Fibroblast of pulmonary artery (primary cell): ENCODE data around the gene PHIP.
"Not testable (repeated sequence)": the region's sequence is repeated elsewhere in the genome, so short reads cannot be mapped to it uniquely, and the experiment has no call there.

Experiments used
- DNase-seq: peaks from one replicate; pipeline ENCODE4 v3.0.0-alpha.2; 2010; ENCODE audit warnings: low read depth
- H3K4me3 ChIP-seq: replicated peaks from 2 replicates; pipeline ENCODE4 v1.5.1; 2011; ENCODE audit warnings: low read depth, mild to moderate bottlenecking, control low read depth, low read length, moderate library complexity
- TF ChIP-seq, protein P1 (sequence below): IDR thresholded peaks from 2 replicates; pipeline ENCODE4 v1.5.1; 2011; ENCODE audit warnings: mild to moderate bottlenecking, control low read depth, low read length, inconsistent platforms; ENCODE audit errors: missing control alignments

PHIP gene

DNA sequence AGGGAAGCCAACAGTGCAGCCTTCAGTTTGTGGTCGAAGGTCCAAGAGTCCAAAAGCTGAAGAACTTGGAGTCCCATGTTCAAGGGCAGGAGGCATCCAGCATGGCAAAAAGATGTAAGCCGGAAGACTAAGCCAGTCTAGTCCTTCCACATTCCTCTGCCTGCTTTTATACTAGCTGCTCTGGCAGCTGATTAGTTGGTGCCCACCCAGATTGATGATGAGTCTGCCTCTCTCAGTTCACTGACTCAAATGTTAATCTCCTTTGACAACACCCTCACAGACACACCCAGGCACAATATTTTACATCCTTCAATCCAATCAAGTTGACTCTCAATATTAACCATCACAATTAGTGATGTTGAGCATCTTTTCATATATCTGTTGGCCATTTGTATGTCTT lies 23.1 kb upstream of the PHIP start:
- TF ChIP-seq, protein P1, sequence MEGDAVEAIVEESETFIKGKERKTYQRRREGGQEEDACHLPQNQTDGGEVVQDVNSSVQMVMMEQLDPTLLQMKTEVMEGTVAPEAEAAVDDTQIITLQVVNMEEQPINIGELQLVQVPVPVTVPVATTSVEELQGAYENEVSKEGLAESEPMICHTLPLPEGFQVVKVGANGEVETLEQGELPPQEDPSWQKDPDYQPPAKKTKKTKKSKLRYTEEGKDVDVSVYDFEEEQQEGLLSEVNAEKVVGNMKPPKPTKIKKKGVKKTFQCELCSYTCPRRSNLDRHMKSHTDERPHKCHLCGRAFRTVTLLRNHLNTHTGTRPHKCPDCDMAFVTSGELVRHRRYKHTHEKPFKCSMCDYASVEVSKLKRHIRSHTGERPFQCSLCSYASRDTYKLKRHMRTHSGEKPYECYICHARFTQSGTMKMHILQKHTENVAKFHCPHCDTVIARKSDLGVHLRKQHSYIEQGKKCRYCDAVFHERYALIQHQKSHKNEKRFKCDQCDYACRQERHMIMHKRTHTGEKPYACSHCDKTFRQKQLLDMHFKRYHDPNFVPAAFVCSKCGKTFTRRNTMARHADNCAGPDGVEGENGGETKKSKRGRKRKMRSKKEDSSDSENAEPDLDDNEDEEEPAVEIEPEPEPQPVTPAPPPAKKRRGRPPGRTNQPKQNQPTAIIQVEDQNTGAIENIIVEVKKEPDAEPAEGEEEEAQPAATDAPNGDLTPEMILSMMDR, result no peak
- no peak for DNase-seq
- no peak overlapping the region for H3K4me3 ChIP-seq

DNA sequence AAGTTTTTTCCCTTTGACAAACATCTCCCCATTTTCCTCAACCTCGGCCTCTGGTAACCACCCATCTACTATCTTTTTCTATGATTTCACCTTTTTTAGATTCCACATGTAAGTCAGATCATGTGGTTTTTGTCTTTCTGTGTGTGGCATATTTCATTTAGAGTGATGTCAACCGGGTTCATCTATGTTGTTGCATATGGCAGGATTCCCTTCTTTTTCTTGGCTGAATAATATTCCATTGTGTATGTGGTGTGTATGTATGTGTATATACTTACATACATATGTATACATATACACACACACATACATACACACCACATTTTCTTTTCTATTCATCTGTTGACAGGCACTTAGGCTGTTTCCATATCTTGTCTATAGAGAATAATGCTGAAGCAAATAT lies 22.2 kb upstream of the PHIP start:
- TF ChIP-seq, protein P1, result no peak
- H3K4me3 ChIP-seq, result no peak overlapping the region
- DNase-seq, result no peak

DNA sequence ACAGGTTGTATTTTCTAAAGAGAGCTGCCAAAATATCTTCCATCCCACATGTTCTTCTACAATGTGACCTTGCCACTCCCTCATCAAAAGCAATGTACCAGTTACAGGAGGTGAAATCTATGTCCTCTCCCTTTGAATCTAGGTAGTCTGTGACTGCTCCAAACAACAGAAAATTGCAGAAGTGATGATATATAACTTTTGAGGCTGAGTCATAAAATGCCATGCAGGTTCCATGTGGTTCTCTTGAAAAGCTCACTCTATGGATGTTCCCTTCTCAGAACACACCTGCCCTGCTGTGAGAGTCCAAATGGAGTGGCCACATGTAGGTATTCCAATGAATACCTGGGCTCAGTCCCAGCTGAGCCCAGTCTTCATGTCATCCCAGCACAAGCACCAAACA lies 16.9 kb upstream of the PHIP start:
- H3K4me3 ChIP-seq, result no peak overlapping the region
- DNase-seq, result no peak
- TF ChIP-seq, protein P1, result no peak

DNA sequence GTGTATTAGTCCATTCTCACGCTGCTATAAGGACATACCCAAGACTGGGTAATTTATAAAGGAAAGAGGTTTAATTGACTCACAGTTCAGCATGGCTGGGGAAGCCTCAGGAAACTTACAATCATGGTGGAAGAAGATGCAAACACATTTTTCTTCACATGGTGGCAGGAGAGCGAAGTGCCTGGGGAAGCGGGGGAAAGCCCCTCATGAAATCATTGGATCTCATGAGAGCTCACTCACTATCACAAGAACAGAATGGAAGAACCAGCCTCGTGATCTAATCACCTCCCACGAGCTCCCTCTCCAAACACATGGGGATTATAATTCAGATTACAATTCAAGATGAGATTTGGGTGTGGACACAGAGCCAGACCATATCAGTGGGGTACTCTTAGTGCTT lies 13.7 kb upstream of the PHIP start:
- DNase-seq, H3K4me3 ChIP-seq: not testable (repeated sequence)

DNA sequence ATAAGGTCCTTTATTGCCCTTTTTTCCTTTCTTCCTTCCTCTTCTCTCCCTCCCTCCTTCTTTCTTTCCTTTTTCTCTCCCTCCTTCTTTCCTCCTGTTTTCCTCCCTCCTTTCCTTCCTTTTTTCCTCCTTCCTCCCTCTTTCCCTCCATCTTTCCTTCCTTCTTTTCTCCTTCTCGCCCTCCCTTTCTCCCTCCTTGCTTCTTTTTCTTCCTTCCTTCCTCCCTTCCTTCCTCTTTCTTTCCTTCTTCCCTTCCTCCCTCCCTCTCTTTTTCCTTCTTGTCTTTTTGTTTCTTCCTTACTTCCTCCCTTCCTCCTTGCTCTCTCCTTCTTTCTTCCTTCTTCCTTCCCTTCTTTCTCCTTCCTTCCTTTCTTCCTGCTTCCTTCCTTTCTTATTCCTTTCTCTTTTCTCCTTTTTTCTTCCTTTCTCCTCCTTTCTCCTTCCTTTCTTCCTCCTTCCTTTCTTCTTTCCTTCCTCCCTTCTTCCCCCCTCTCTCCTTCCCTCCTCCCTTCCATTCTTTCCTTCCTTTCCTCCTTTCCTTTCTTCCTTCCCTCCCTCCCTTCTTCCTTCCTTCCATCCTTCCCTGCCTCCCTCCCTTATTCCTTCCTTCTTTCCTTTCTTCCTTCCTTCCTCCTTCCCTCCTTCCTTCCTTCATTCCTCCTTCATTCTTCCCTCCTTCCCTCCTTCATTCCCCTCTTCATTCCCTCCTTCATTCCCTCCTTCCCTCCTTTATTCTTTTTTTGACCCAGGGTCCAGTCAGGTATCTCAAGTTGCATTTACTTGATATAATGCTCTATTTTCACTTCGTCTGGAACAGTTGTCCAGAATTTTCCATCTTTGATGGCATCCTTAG lies 11.7 kb upstream of the PHIP start:
- DNase-seq, result no peak
- no peak overlapping the region for H3K4me3 ChIP-seq
- TF ChIP-seq, protein P1, result no peak

DNA sequence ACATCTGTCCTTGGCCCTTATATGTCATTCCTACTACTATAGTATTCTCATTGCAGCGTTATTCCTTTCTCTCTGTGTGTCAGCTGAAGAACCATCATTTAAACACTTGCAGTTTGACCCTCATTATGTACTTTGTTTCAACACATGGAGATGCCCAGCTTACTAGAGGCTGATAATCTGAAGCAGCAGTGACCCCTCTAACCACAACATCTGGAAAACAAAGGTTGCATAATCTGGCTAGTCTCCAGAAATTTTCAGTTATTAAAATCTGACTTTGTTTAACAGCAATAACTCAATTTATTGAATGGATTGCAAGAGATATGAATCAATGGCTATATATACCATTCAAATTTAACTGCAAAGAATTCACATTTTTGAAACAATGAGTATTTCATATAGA lies 6.6 kb upstream of the PHIP start:
- no peak for DNase-seq
- TF ChIP-seq, protein P1, result no peak
- no peak overlapping the region for H3K4me3 ChIP-seq

DNA sequence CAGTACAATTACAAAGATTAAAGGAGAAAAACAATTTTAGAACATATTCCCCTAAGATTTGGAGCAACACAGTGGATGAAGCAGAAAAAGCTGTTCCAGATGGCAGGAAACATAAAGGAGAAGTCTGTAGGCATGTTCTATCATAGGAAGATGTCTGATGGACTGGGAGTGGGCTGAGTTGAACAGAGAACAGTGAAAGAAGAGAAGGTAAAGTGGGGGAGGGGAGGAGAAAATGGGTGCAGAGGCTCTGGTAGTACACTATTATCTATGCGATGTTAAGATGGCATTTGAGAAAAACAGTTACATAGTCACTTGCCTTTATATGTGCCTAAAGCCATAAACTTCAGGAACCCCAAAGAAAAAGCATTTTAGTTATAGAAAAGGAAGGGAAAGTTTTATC lies 4.2 kb upstream of the PHIP start:
- no peak overlapping the region for H3K4me3 ChIP-seq
- DNase-seq, result no peak
- TF ChIP-seq, protein P1, result no peak
